Measurements from ENCODE around the gene SORBS1. TPM values are rescaled to one million over a fixed set of nuclear protein-coding genes. Genes with fewer than 3 reads are reported as not detected.

The SORBS1 gene
- total RNA-seq, 6 experiments from 2014 or later = 0.05 to 0.26 (median 0.18) TPM

DNA sequence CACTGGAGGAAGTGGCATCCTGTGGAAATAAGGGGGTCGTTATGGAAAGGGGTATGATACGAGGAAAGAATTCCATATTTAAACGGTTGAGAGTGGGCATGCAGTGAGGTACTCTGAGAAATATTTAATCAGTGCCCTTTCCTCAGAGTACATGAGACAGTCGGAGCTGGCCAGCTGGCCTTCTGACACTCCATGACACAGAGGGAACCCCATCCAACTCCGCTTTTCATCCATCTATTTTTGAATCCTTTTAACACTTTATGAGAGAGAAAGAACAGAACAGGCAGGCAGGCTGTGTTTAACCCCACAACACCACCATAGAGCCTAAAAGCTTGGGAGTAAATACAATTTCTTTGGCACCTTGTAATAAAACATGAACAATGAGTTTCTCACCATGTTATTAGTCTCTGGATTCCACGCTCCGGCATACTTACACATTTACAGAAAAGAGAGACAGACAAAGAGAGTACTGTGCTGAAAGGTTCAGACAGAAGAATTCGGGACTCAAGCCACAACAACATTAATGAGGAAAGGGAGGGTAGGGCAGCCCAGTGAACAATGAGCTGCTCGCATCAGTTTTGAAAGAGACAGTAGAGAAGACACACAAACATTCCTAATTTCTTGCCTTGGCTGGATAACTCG is 146.2 kb downstream of the SORBS1 start:
- TF ChIP-seq, protein P1, sequence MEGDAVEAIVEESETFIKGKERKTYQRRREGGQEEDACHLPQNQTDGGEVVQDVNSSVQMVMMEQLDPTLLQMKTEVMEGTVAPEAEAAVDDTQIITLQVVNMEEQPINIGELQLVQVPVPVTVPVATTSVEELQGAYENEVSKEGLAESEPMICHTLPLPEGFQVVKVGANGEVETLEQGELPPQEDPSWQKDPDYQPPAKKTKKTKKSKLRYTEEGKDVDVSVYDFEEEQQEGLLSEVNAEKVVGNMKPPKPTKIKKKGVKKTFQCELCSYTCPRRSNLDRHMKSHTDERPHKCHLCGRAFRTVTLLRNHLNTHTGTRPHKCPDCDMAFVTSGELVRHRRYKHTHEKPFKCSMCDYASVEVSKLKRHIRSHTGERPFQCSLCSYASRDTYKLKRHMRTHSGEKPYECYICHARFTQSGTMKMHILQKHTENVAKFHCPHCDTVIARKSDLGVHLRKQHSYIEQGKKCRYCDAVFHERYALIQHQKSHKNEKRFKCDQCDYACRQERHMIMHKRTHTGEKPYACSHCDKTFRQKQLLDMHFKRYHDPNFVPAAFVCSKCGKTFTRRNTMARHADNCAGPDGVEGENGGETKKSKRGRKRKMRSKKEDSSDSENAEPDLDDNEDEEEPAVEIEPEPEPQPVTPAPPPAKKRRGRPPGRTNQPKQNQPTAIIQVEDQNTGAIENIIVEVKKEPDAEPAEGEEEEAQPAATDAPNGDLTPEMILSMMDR (IDR thresholded peaks at IDR 0.05) = no peak
- H3K9me3 Mint-ChIP-seq = no peaks in the 10 kb centered on the region
- H3K4me1 Mint-ChIP-seq (ENCODE audit: low read depth) = no peaks in the 10 kb centered on the region
- H3K36me3 Mint-ChIP-seq (ENCODE audit: low read depth) = no peaks in the 10 kb centered on the region
- H3K27me3 Mint-ChIP-seq (ENCODE audit: insufficient read depth) = peaks cover 22% of the 10 kb centered on the region
- H3K27ac Mint-ChIP-seq = no peak overlapping the region
- no peak overlapping the region for H3K4me3 Mint-ChIP-seq
- no peak for DNase-seq

DNA sequence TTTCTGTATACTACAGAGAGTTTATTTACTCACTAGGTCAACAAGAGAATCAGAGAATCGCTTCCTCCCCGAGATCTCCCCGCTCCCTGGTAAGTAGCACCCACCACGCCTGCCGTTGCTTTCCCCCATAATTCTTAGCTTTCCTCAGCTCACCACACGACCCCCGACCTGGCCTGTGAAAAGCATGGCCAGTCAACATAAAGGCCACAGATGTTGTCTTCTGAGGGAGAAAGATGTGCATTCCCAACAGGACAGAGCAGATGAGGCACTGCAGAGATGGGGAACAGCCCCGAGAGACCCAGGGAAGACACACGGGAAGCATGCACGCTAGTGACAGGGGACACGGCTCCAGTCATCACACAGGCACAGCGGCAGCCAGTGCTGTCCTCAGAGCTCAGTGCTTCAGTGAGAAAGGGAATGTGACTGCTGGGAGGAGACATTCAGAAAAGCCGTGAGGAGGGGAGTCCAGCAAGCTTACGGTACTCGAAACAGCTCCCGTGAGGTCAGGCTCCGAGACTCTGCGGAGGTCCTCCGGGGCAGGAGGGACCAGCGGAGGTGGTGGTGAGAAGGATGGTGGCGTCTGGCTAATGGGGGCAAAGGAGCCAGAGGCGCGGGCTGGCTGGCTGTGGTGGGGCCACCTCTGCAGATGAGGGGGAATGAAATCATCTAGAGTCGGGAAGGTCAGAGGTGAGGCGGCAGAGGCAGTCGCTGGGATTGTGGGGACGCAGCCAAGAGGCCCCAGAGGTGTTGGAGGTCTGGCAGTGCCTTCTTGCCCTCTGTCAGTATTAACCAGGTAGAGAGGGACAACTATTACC is 146.9 kb downstream of the SORBS1 start:
- H3K9me3 Mint-ChIP-seq = no peaks in the 10 kb centered on the region
- H3K36me3 Mint-ChIP-seq (ENCODE audit: low read depth) = no peaks in the 10 kb centered on the region
- peaks cover 22% of the 10 kb centered on the region for H3K27me3 Mint-ChIP-seq (ENCODE audit: insufficient read depth)
- no peak overlapping the region for H3K27ac Mint-ChIP-seq
- TF ChIP-seq, protein P1 (IDR thresholded peaks at IDR 0.05) = no peak
- no peak for DNase-seq
- H3K4me3 Mint-ChIP-seq = no peak overlapping the region
- no peaks in the 10 kb centered on the region for H3K4me1 Mint-ChIP-seq (ENCODE audit: low read depth)

DNA sequence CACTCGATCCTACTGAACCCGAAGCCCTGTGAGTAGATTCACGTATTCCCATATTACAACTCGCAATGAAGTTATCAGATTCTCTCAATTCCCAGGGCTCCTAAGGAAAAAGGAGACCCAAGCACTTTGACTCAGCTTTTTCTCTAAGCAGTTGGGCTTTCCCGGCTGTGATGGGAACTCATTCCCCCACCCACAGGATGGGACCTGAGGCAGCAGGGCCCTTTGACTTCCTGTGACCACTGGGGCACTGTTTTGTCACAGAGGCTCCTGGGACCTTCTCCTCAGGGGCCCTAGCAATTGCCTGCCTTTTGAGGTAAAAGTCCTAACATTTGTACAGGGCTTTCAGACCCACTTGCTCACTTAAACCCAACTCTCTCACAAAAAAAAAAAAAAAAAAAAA is 147.6 kb downstream of the SORBS1 start:
- H3K36me3 Mint-ChIP-seq (ENCODE audit: low read depth) = no peaks in the 10 kb centered on the region
- H3K4me1 Mint-ChIP-seq (ENCODE audit: low read depth) = no peaks in the 10 kb centered on the region
- no peak overlapping the region for H3K27ac Mint-ChIP-seq
- H3K27me3 Mint-ChIP-seq (ENCODE audit: insufficient read depth) = peaks cover 22% of the 10 kb centered on the region
- TF ChIP-seq, protein P1 (IDR thresholded peaks at IDR 0.05) = no peak
- DNase-seq = no peak
- no peak overlapping the region for H3K4me3 Mint-ChIP-seq
- no peaks in the 10 kb centered on the region for H3K9me3 Mint-ChIP-seq

DNA sequence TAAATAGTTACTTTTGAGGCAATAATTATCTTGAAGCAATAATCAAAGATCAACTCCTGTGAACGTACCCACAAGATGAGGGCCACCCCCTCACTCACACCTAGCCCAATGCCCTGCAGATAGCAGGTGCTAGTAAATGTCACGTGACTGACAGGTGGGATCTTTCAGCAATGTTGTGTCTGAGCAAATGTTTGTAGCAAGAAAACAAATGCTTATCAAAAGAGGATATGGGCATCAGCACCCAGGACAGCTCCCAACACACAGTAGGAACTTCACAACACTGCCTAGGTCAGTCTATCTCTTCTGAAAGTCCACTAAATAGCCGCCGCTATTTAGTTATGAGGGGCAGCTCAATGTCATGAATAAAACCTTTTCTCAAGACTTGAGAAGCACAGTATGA is 149.5 kb downstream of the SORBS1 start:
- Mint-ChIP-seq H3K4me1 (ENCODE audit: low read depth) (no peaks in the 10 kb centered on the region), H3K27ac (no peak overlapping the region), H3K4me3 (no peak overlapping the region), H3K9me3 (no peaks in the 10 kb centered on the region), H3K36me3 (ENCODE audit: low read depth) (no peaks in the 10 kb centered on the region), H3K27me3 (ENCODE audit: insufficient read depth) (peaks cover 22% of the 10 kb centered on the region)
- TF ChIP-seq, protein P1 (IDR thresholded peaks at IDR 0.05) = no peak
- no peak for DNase-seq

DNA sequence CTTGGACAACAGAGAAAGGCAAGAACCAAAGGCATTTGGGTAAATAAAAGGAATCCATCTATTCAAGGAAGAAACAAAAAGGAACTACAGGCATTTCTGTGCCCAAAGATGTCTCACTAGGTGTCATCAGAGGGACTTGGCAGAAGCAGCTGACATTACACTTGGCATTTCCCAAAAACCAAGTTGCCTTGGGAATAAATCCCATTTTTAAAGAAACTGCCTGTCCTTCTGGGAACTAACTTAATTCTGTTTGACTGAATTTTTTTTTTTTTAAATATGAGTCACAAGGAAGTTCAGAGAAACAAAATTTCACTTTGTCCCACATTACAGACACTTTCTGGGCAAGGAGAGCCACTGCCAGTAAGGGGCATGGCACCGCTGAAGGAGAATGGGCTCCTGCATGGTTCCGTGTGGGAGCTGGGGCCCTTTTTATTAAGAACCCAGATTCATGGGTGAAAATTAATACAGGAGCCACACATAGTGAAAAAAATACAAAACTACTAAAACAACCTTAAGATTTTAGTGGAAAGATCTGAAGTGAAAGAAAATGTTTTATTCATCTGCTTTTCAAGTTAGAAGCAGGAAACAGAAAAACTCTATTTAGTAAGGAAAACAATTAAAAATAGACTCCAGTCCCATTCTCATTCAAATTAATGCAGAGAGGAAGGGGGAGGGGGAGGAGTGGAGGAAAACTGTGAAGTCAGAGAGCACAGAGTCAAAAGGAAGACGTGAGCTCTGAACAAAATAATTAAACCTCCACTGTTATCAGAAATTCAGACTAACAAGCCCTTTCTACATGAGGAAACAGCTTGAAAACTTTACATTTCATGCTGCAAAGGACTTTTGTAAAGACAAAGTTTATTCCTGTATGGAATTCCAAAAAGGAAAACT is 151.9 kb downstream of the SORBS1 start:
- H3K27me3 Mint-ChIP-seq (ENCODE audit: insufficient read depth) = peaks cover 14% of the 10 kb centered on the region

More for the DNA sequence above, 151.9 kb downstream of the SORBS1 start:
- Mint-ChIP-seq H3K27ac (no peak overlapping the region), H3K4me1 (ENCODE audit: low read depth) (no peaks in the 10 kb centered on the region), H3K4me3 (no peak overlapping the region), H3K36me3 (ENCODE audit: low read depth) (no peaks in the 10 kb centered on the region), H3K9me3 (no peaks in the 10 kb centered on the region)
- TF ChIP-seq, protein P1 (IDR thresholded peaks at IDR 0.05) = no peak
- DNase-seq = no peak

Data from HFFc6 (cell line).